D341Med (cell line): ENCODE results near the gene BCOR.

Source experiments
- DNase-seq: peaks from one replicate; pipeline ENCODE4 v3.0.0; 2012; ENCODE audit warnings: low spot score

The BCOR gene

DNA sequence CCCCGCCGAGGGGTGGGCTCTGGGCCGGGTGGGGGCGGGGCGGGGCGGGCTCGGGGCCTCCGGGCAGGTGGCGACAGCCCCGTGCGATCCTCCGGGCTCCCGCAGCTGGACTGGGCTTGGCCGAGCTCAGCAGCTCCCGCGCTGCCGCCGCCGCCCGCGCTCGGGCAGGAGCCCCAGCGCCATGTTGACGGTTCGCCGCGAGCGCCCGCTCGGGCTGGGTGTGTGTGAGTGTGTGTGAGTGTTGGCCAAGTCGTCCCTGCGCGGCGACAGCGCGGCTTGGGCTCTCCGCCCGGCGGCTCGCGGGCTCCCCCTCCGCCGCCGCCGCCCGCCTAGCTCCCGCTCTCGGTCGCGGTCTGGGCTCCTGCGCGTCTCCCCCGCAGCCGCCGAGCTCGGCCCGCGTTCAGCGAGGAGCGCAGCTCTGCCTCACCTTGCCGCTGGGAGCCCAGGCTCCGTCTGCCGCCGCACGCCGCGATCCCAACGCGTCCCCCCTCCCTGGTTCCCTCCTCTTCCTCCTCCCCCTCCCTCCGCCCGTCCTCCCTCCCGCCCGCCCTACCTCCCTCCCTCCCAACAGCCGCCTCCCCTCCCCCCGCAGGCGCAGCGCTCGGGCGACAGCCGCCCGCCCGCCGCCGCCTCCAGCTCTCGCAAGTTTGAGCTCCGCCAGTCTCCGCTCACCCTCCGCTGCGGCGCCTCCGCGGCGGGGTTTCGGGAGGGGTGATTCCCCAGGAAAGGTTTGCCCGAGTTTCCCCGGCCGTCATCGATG lies at the start of gene BCOR:
Gene BCOR (minus strand): TSS at position 455 of the 760 bp plus-strand sequence. CDS start 20,029 bp downstream, outside the sequence.
- peak; percentile 72 for DNase-seq

GRCh38 chrX:40147126-40147952 lies 49.6 kb upstream of the BCOR start:
- no peak for DNase-seq

DNA sequence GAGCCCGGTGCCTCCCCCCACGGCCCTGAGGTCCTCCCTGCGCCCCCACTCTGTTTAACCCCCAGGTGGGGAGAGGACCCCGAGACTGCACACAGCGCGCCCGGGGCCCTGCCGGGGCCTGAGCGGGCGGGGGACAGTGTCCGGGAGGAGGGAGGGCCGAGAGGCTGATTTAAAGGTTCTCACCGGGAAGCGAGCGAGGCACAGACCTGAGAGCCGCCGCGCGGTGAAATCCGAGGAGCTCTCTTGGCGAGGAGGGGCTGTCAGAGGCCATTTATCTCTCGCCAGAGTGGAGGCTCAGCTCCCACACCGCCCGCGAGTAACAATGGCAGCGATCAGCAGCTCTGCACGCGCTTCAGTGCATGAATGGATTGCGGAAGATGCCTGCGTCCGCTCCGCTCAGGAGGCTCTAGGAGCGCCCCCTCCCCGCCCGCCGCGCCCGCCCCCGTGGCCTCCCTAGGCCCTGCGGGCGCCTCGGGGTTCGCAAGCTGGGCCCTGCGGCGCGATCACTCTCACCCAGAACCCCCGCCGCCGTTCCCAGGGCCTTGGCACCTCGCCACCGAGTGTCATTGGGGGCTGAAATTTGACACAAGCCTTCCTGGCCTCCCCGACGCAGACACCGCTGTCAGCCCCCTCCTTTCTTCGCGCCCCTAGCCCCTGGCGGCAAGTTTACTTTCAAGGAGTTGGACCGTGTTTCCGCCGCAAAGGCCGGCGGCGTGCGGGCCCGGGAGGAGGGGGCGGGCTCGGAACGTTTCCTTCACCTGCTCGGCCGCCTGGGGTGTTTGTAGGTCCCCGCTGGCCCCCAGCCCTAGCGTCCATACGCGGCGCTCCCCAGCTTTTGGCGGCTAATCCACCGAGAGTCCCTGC lies 48.7 kb upstream of the BCOR start:
- no peak for DNase-seq

- no peak for DNase-seq
These were observed 48.1 kb upstream of the BCOR start for GRCh38 chrX:40145923-40146261.

GRCh38 chrX:40145001-40145922 lies 47.5 kb upstream of the BCOR start:
- no peak for DNase-seq

GRCh38 chrX:40144576-40144975 lies 46.8 kb upstream of the BCOR start:
- no peak for DNase-seq

DNA sequence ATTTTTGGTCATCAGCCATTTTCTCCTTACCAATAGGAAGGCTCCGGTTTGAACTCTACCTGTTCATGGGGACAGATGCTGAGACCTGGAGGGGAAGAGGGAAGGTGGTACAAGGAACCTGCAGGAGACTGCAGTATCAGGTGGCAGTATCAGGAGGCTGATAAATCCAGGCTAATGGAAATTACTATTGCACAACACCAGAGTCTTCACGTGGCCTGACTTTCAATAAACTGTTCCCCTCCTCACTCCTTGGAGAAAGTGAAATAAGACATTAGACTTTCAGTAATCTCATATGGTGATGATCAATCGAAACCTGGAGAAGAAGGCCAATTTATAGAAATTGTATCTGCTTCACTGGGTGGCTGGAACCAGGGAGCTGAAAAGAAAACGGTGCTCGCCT lies 46.2 kb upstream of the BCOR start:
- no peak for DNase-seq

- no peak for DNase-seq
These were observed 45.2 kb upstream of the BCOR start for GRCh38 chrX:40143001-40143400.

- no peak for DNase-seq
These were observed 44.7 kb upstream of the BCOR start for GRCh38 chrX:40142417-40142816.

- DNase-seq: no peak
These were observed 43.1 kb upstream of the BCOR start for GRCh38 chrX:40140706-40141499.

GRCh38 chrX:40132751-40133150 lies 35.0 kb upstream of the BCOR start:
- no peak for DNase-seq

DNA sequence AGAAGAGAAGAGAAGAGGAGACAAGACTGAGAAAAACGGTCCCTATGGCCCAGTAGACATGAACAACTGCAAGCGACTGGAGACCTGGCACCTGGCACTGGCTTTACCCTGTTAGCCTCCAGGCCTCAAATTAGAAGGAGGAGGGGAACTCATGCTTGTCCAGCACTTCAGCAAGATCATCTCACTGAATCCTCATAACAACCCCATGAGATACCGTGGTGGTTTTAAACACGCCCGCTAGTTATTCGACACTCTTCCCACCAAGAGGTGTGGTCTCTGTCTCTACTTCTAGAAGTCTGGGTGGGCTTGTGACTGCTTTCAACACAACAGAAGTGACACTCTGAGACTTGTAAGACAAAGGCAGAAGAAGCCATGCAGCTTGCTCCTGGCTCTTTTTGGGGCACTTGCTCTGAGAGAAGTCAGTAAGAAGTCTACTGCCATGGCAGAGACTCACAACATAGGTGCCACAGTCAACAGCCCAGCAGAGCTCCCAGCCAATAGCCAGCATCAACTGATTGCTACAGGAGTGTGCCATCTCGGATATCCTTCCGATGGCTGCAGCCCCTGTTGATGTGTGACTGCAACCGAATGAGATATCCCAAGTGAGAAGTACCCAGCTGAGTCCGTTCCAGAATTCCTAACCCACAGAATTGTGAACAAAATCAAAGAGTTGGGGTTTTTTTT lies 34.0 kb upstream of the BCOR start:
- no peak for DNase-seq

GRCh38 chrX:40130207-40130606 lies 32.4 kb upstream of the BCOR start:
- no peak for DNase-seq

DNA sequence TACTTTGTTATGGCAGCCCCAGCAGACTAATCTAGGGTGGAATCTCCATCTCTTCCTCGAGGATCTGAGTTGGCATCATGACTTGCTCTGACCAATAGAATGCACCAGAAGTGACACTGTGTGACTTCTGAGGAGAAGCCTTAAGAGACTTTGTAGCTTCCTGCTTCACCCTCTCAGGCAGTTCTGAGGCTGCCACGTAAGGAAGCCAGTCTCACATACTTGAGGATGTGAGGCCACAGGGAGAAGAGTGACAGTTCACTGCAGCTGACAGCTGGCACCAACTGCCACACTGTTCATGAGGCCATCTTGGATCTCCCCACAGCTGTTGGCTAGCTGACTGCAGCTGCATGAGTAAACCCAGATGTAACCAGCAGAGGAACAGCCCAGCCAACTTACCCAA lies 29.3 kb upstream of the BCOR start:
- DNase-seq: no peak

- no peak for DNase-seq
These were observed 24.7 kb upstream of the BCOR start for GRCh38 chrX:40122487-40122886.

- DNase-seq: no peak
These were observed 23.9 kb upstream of the BCOR start for GRCh38 chrX:40121618-40122017.

DNA sequence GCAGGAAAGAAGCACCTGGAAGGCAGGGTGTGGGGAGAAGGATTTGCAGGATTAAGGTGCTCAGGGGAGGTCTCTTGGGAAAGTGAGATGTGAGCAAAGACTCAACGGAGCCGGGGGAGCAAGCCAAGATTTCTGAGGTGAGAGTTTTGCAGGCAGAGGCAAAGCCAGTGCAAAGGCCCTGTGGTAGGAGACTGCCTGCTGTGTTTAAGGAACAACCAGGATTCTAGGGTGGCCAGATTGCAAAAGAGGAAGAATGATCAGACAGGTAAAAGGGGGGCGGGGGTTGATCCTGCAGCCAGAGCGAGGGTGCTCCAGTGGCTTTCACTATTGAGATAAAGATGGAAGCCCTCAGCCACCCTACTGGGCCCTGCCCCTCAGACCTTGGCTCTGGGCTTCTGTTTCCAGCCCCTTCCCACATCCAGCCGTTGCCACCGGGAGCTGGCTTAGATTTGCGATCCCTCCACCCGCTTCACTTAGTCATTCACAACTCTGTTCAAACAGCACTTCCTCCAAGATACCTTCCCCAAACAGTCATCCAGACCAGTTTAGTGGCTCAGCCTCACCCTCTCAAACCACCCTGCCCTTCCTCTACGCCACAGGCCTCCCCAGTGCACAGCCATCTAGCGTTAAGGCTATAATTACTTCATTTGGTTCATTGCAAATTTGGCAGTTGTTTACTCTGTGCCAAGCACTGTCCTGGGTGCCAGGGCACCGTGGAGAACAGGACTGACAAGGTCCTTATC lies 23.3 kb upstream of the BCOR start:
- DNase-seq: no peak

DNA sequence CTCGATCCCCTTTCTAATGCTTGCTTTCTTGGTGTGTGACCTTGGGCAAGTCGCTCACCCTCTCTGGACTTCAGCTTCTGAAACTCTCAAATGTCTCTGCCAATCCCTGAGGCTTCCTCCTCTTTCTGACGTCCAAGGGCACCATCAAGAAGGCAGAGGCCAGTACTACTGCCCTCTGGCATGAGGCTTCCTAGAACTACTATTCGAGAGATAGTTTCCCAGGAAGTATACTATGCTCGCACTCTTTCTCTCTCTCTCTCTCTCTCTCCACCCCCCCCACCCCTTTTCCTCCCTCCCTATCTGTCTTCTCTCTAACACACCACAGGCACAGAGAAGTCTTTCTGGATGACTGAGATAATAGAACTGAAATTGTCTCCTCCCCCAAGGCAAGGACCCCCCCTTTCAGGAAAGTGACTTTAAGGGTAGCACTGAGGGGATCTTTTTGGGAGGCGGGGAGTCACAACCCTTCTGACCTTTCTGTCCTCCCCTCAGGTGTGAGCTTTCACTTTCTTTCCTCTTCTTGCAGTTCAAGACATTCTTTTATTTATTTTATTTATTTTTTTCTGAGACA lies 20.0 kb upstream of the BCOR start:
- DNase-seq: no peak

GRCh38 chrX:40116925-40117324 lies 19.2 kb upstream of the BCOR start:
- DNase-seq: no peak
